SK-N-SH (cell line): ENCODE data around the gene USHBP1. TPM values are rescaled to one million over a fixed set of nuclear protein-coding genes. Genes with fewer than 3 reads are reported as not detected.

Experiments used
- CTCF ChIA-PET: fragments of 300-600, 350-600 bp; formaldehyde crosslinking; extraction: SDS; loops from one replicate; lab custom pipeline; 2021; lab: Yijun Ruan, JAX
- POLR2A ChIA-PET: fragments of 350-600 bp; sonication (Branson Sonifier 250); formaldehyde crosslinking; extraction: SDS; loops from one replicate; lab custom pipeline; 2020; ENCODE audit warnings: antibody characterized with exemption, inconsistent platforms; lab: Yijun Ruan, JAX
- DNase-seq: peaks from one replicate; pipeline ENCODE4 v3.0.0; 2012
- H2AFZ ChIP-seq: fragments of 200-600 bp; sonication (generic); 2 replicates; pipeline ENCODE4 v1.8.1; 2016; ENCODE audit warnings: antibody characterized with exemption, mild to moderate bottlenecking, low read depth
- H3F3A ChIP-seq: fragments of 200-600 bp; sonication (generic); replicated peaks from 2 replicates; pipeline ENCODE3; 2016; ENCODE audit warnings: antibody characterized with exemption, mild to moderate bottlenecking; ENCODE audit not compliant: insufficient read depth
- H3K27ac ChIP-seq, 2 experiments: fragments of 200-500 bp in 1 of 2; fragments of 200-600 bp in 1 of 2; sonication (Bioruptor generic) in 1 of 2; sonication (generic), shearing (Covaris generic) in 1 of 2; 2 replicates each; pipeline versions ENCODE4 v1.5.1 to v1.6.1; 2014 to 2016; ENCODE audit warnings: low read depth in 2 of 2, inconsistent platforms in 1 of 2, low read length in 1 of 2, mild to moderate bottlenecking in 1 of 2, mixed read lengths in 1 of 2
- H3K27me3 ChIP-seq: fragments of 200-600 bp; sonication (generic), shearing (Covaris generic); 2 replicates; pipeline ENCODE4 v1.6.1; 2016; ENCODE audit warnings: mixed run types; ENCODE audit not compliant: insufficient read depth
- H3K36me3 ChIP-seq, 2 experiments: fragments of 200-500 bp in 1 of 2; fragments of 200-600 bp in 1 of 2; sonication (Bioruptor generic) in 1 of 2; sonication (generic) in 1 of 2; replicated peaks in 1 of 2; 2 replicates each; pipeline versions ENCODE3 to v1.5.1; 2014 to 2016; ENCODE audit warnings: low read length in 1 of 2, mild to moderate bottlenecking in 1 of 2; ENCODE audit not compliant: insufficient read depth in 2 of 2, control insufficient read depth in 1 of 2
- H3K4me1 ChIP-seq, 2 experiments: fragments of 200-500 bp in 1 of 2; fragments of 200-600 bp in 1 of 2; sonication (Bioruptor generic) in 1 of 2; sonication (generic), shearing (Covaris generic) in 1 of 2; 2 replicates each; pipeline versions ENCODE4 v1.5.1 to v1.6.1; 2014 to 2016; ENCODE audit warnings: low read depth in 1 of 2, low read length in 1 of 2, mixed run types in 1 of 2; ENCODE audit not compliant: insufficient read depth in 2 of 2, control insufficient read depth in 1 of 2
- H3K4me2 ChIP-seq: fragments of 200-600 bp; sonication (generic), shearing (Covaris generic); 2 replicates; pipeline ENCODE4 v1.6.1; 2017; ENCODE audit warnings: mixed run types
- H3K4me3 ChIP-seq, 2 experiments: fragments of 200-500 bp in 1 of 2; fragments of 200-600 bp in 1 of 2; sonication (Bioruptor generic) in 1 of 2; sonication (generic), shearing (Covaris generic) in 1 of 2; 2 replicates each; pipeline versions ENCODE4 v1.5.1 to v1.8.1; 2014 to 2016; ENCODE audit warnings: low read depth in 2 of 2, inconsistent platforms in 1 of 2, low read length in 1 of 2, mild to moderate bottlenecking in 1 of 2, mixed read lengths in 1 of 2, moderate library complexity in 1 of 2
- H3K79me2 ChIP-seq: fragments of 200-600 bp; sonication (generic); 2 replicates; pipeline ENCODE4 v1.8.1; 2017; ENCODE audit warnings: mild to moderate bottlenecking; ENCODE audit not compliant: insufficient read depth
- H3K9ac ChIP-seq: fragments of 200-600 bp; sonication (generic); 2 replicates; pipeline ENCODE4 v1.6.1; 2017; ENCODE audit warnings: mixed run types
- H3K9me2 ChIP-seq: fragments of 200-600 bp; sonication (generic); 2 replicates; pipeline ENCODE4 v1.6.1; 2017; ENCODE audit warnings: mixed run types
- H3K9me3 ChIP-seq: fragments of 200-600 bp; sonication (generic); 2 replicates; pipeline ENCODE4 v1.6.1; 2017; ENCODE audit warnings: mixed run types, mild to moderate bottlenecking, moderate library complexity
- H4K20me1 ChIP-seq: fragments of 200-600 bp; sonication (generic); 2 replicates; pipeline ENCODE4 v1.6.1; 2017; ENCODE audit warnings: mild to moderate bottlenecking, mixed run types; ENCODE audit not compliant: insufficient read depth
- FOSL2 ChIP-seq: IDR thresholded peaks from 2 replicates; pipeline ENCODE4 v1.4.0; 2012; ENCODE audit warnings: low read depth, mild to moderate bottlenecking, moderate library complexity, borderline replicate concordance
- JUND ChIP-seq: IDR thresholded peaks from 2 replicates; pipeline ENCODE4 v1.4.0; 2012
- MXI1 ChIP-seq: IDR thresholded peaks from 2 replicates; pipeline ENCODE4 v1.6.1; 2012; ENCODE audit warnings: mild to moderate bottlenecking, low read depth, low read length, improper control_type of control experiment
- RAD21 ChIP-seq: IDR thresholded peaks from 2 replicates; pipeline ENCODE4 v1.6.1; 2012; ENCODE audit warnings: mild to moderate bottlenecking, low read length
- RCOR1 ChIP-seq: fragments of 150-350 bp; IDR thresholded peaks from 2 replicates; pipeline ENCODE4 v1.6.1; 2017; ENCODE audit warnings: antibody characterized with exemption, low read length
- SIN3A ChIP-seq: IDR thresholded peaks from 2 replicates; pipeline ENCODE4 v1.6.1; 2012; ENCODE audit warnings: low read depth, mild to moderate bottlenecking, low read length, moderate library complexity, borderline replicate concordance
- SMC3 ChIP-seq: IDR thresholded peaks from 2 replicates; pipeline ENCODE4 v1.6.1; 2012; ENCODE audit warnings: low read depth, low read length, improper control_type of control experiment
- YY1 ChIP-seq: IDR thresholded peaks from 2 replicates; pipeline ENCODE4 v1.4.0; 2012; ENCODE audit warnings: low read depth, mild to moderate bottlenecking
- WGBS: methylation state at CpG from one replicate; pipeline ENCODE4 v1.1.6; 2017; ENCODE audit warnings: low lambda C conversion rate; 5-methylcytosine and 5-hydroxymethylcytosine counted together
- polyA plus RNA-seq, 3 experiments: library from polyadenylated mRNA; depleted of rRNA; stranded (reverse); fragments of >200 nt; gene quantifications; 2 replicates each; pipeline ENCODE4 v1.2.3, GENCODE V29; 2012
- TF ChIP-seq, protein P1 (sequence below): fragments of 150-350 bp; IDR thresholded peaks from 2 replicates; pipeline ENCODE4 v1.6.1; 2017; ENCODE audit warnings: antibody characterized with exemption, low read length, low read depth, borderline replicate concordance

USHBP1 gene
- polyA plus RNA-seq, 1 of the 3 experiments (the other 2 are of a cell fraction): 0.03 TPM

DNA sequence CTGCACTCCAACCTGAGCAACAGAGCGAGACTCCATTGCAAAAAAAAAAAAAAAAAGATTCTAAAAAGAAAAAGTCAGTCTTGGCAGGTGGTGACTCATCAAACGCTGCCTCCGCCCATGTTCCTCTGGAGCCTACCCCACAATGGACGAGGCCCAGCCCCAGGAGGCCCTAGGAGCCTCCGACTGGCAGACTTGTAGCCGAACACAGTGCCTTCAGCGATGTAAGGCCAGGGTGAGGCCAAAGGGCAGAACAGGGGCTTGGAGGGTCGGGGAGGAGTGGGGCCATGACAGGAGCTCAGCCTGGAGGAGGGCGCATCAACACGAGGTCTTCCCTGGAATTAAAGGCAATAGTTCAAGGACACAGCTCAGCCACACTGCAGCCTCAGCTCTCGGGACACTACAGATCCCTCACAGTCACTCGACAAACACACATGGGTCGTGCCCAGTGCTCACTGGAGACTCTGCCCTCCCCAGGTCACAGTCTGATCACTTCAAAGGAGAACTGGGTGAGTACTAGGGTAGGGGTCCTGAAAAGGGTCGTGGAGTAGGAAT, 44.3 kb downstream of the USHBP1 start:
- H2AFZ ChIP-seq: no peak overlapping the region

DNA sequence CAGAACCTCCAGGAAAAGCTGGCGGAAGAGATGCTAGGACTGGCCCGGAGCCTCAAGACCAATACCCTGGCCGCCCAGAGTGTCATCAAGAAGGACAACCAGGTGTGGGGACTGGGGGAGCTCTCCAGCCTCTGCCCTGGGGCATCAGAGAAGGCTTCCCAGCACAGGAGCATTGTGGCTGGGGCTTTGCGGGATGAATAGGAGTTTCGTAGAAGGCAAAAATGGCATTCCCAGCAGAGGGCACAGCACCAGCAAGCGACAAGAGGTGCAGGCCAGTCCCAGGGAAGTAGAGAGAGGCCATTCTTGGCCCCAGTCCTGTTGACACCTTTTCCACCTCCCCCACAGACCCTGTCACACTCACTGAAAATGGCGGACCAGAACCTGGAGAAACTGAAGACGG, 45.3 kb downstream of the USHBP1 start:
- Histone ChIP-seq H2AFZ (no peak overlapping the region), H3K27me3 (no peaks in the 10 kb centered on the region), H3K9me3 (no peaks in the 10 kb centered on the region), H3K36me3 (peaks cover 6 to 15% of the 10 kb centered on the region in 2 experiments), H3K9me2 (no peaks in the 10 kb centered on the region), H3K4me2 (no peak overlapping the region), H3F3A (peaks cover 14% of the 10 kb centered on the region), H3K9ac (no peak overlapping the region), H3K79me2 (peaks cover 10% of the 10 kb centered on the region; the same call in 1 of the 2 replicates), H4K20me1 (no peaks in the 10 kb centered on the region), H3K4me3 (no peak overlapping the region), H3K27ac (no peak overlapping the region), H3K4me1 (peaks cover 5 to 13% of the 10 kb centered on the region in 2 experiments)
- no peak for DNase-seq
- 98% methylated on average over 5 of the region's 8 CpGs for WGBS
- ChIA-PET CTCF (no interaction called here), POLR2A (no interaction called here)
- TF ChIP-seq SMC3 (no peak), RCOR1 (no peak)

More for the DNA sequence above, 44.3 kb downstream of the USHBP1 start:
- WGBS: 68% methylated on average over 11 of the region's 14 CpGs
- peaks cover 6 to 15% of the 10 kb centered on the region in 2 experiments for H3K36me3 ChIP-seq
- CTCF ChIA-PET: interaction anchor here (0.6 to 0.9 kb wide), 2 partner anchors 15 to 42 kb away, joined by 3 read pairs; no protein-coding TSS in a partner anchor
- no peak for TF ChIP-seq YY1
- peak; percentile 77; the same call in 1 of the 2 replicates for TF ChIP-seq FOSL2
- TF ChIP-seq MXI1: no peak
- no peak for TF ChIP-seq RCOR1
- no peak for TF ChIP-seq RAD21
- TF ChIP-seq, protein P1, sequence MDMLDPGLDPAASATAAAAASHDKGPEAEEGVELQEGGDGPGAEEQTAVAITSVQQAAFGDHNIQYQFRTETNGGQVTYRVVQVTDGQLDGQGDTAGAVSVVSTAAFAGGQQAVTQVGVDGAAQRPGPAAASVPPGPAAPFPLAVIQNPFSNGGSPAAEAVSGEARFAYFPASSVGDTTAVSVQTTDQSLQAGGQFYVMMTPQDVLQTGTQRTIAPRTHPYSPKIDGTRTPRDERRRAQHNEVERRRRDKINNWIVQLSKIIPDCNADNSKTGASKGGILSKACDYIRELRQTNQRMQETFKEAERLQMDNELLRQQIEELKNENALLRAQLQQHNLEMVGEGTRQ: no peak
- 0 out of 2 replicates have a peak, but pooled peaks have one; percentile 18 for TF ChIP-seq SIN3A
- TF ChIP-seq JUND: peak; percentile 36
- DNase-seq: no peak
- peaks cover 10% of the 10 kb centered on the region; the same call in 1 of the 2 replicates for H3K79me2 ChIP-seq
- H3K4me3 ChIP-seq: no peak overlapping the region
- no peaks in the 10 kb centered on the region for H3K9me3 ChIP-seq
- peaks cover 0 to 7% of the 10 kb centered on the region in 2 experiments; a peak in 2 of 4 replicates for H3K4me1 ChIP-seq
- POLR2A ChIA-PET: no interaction called here
- H3K27ac ChIP-seq: no peak overlapping the region
- no peak overlapping the region for H3K9ac ChIP-seq
- no peaks in the 10 kb centered on the region for H3K9me2 ChIP-seq
- H3K4me2 ChIP-seq: no peak overlapping the region
- no peaks in the 10 kb centered on the region for H4K20me1 ChIP-seq
- H3K27me3 ChIP-seq: no peaks in the 10 kb centered on the region
- peaks cover 9% of the 10 kb centered on the region for H3F3A ChIP-seq
